Cardiac fibroblast (primary cell): ENCODE measurements around the gene TNRC18.
"Not testable (repeated sequence)": the region's sequence is repeated elsewhere in the genome, so short reads cannot be mapped to it uniquely, and the experiment has no call there.

Source experiments
- DNase-seq, 2 donors: peaks; one replicate each; pipeline versions ENCODE4 v3.0.0 to v3.0.0-alpha.2; 2010; ENCODE audit warnings: low read depth in 2 of 2
- H3K4me3 ChIP-seq, 2 donors: replicated peaks in 1 of 2; 1 replicate in 1 of 2; 2 replicates in 1 of 2; pipeline ENCODE4 v1.5.1; 2011; ENCODE audit warnings: low read depth in 2 of 2, low read length in 2 of 2, mild to moderate bottlenecking in 2 of 2, moderate library complexity in 1 of 2
- TF ChIP-seq, protein P1 (sequence below): IDR thresholded peaks from one replicate; pipeline ENCODE4 v1.5.1; 2011; ENCODE audit warnings: low read depth, mild to moderate bottlenecking, low read length, inconsistent platforms

TNRC18 gene

DNA sequence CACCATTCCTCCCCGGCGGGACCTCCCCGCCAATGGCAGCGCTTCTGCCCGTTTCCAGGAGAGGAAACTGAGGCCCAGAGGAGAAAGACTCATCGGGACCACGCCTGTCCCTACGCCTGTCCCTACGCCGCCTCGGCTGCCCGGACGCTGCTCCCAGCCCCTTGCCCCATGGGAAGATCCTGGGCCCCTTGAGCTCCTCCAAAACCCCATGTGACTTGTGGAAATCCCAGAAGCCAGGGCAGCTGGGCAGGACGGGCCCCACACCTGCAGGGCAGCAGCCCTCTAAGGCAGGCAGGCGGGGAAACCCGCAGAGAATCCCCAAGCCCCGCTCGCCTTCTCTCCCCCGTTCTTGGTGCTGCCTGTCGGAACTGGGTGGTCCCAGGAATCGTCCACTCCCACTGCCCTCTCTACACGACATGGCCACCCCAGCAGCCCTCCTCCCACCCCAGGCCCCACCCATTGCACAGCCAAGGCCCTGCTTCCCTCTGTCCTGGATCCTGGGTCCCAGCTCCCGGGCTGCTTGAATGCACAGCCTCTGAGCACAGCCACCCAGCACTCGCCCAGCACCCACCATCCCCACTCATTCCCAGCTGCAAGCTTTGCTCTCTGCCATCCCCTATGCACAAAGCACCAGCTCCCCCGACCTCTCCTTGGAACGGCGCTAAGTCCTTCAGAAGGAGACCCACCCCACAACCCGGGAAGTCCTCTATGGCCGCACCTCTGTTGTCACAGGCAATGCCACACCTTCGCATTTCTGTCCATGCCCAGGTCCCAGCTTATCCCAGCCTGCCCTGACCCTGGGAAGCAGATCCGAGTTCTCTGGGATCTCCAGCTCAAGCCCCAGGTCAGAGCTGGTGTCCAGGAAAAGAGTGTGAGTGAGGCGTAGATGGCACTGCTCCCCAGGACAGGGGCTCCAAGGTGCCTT is 90.3 kb downstream of the TNRC18 start:
- no peak for DNase-seq
- TF ChIP-seq, protein P1, sequence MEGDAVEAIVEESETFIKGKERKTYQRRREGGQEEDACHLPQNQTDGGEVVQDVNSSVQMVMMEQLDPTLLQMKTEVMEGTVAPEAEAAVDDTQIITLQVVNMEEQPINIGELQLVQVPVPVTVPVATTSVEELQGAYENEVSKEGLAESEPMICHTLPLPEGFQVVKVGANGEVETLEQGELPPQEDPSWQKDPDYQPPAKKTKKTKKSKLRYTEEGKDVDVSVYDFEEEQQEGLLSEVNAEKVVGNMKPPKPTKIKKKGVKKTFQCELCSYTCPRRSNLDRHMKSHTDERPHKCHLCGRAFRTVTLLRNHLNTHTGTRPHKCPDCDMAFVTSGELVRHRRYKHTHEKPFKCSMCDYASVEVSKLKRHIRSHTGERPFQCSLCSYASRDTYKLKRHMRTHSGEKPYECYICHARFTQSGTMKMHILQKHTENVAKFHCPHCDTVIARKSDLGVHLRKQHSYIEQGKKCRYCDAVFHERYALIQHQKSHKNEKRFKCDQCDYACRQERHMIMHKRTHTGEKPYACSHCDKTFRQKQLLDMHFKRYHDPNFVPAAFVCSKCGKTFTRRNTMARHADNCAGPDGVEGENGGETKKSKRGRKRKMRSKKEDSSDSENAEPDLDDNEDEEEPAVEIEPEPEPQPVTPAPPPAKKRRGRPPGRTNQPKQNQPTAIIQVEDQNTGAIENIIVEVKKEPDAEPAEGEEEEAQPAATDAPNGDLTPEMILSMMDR, result no peak
- no peak overlapping the region for H3K4me3 ChIP-seq

DNA sequence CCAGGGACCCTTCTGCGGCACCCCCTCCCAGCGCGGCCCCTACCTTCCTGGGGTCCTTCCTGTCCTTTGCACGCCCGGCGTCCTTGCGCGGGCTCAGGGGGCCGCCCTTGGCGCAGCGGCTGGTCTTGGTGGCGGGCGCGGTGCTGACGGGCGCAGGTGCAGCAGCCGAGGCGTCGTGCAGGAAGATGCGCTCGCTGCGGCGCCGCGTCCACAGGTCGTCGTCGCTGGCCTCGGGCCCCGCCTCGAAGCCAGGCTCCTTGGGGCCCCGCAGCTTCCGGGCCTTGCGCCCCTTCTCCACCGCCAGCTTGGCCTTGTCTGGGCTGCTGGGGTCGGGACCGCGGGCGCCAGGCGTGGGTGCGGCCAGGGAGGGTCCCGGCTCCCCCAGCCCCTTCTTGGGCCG is 91.1 kb downstream of the TNRC18 start:
- no peak for DNase-seq
- no peak overlapping the region for H3K4me3 ChIP-seq
- TF ChIP-seq, protein P1, result no peak

DNA sequence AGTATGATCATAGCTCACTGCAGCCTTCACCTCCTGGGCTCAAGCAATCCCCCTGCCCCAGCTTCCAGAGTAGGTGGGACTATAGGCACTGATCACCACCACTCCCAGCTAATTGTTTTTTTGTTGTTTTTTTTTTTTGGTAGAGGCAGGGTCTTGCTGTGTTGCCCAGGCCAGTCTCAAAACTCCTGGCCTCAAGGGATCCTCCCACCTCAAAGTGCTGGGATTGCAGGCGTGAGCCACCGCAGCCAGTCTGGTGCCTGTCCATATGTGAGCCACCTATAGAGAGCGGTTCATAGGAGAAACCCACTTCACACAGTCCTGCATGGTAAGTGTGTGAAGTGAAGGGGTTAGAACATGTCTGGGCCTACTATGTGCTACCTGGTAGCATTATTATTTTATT is 93.3 kb downstream of the TNRC18 start:
- TF ChIP-seq, protein P1, result no peak
- DNase-seq, result no peak
- no peak overlapping the region for H3K4me3 ChIP-seq

DNA sequence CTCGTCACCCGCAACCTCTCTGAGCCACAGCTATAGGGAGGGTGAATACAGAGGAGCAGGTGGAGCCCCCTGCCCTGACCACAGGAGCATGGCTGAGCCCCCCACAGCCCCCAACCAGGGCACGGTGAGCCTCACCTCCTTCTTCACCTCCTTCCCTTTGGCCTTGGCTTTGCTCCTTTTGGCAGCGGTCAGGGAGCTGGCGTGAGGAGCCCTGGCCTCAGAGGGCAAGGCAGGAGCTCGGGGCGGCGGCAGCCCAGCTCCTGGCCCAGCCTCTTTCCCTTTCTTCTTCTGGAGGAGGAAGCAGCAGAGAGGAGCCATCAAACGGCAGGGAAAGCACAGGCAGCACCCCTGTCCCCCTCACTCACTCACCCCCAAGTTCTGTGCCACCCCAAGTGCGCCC is 98.7 kb downstream of the TNRC18 start:
- DNase-seq, result no peak
- no peak overlapping the region for H3K4me3 ChIP-seq
- TF ChIP-seq, protein P1, result no peak

DNA sequence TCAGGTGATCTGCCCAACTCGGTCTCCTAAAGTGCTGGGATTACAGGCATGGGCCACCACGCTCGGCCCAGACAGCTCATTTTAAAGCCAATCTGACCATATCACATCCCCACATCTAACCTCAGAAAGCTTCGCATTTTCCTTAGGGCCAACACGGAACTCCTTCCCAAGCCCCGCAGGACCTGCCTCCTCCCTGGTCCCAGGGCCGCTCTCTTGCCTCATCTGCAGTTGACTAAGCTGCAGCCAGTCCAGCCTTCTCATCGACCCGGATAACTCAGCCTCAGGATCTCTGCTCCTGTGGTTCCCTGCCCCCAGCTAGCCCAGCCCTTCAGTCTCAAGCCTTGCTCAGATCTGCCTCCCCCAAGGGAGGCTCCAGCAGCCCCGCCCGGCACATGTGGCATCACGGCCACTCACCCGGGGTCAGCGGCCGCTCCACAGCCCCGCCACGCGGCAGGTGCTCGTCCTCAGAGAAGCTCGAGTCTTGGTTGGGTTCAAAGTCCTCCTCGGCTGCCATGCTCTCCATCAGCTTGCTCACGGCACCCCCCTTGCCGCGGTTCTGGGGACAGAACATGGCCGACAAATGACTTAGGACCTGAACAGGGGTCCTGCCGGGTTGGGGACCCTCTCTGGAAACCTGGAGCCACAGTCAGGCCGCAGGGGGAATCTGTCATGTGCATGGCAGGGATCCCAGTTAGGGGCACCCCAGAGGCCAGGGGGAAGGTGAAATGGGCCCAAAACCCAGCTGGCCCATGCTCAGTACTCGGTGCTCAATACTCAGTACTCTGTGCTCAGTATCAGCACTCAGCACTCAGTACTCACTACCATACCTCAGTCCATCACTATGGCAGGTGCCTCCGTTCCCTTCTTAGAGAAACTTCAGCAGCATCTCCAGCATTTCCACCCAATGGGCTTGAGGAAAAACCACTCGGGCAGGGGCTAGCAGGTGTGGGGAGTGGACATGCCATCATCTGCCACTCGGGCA is 99.5 kb downstream of the TNRC18 start:
- not testable (repeated sequence) for H3K4me3 ChIP-seq, DNase-seq

DNA sequence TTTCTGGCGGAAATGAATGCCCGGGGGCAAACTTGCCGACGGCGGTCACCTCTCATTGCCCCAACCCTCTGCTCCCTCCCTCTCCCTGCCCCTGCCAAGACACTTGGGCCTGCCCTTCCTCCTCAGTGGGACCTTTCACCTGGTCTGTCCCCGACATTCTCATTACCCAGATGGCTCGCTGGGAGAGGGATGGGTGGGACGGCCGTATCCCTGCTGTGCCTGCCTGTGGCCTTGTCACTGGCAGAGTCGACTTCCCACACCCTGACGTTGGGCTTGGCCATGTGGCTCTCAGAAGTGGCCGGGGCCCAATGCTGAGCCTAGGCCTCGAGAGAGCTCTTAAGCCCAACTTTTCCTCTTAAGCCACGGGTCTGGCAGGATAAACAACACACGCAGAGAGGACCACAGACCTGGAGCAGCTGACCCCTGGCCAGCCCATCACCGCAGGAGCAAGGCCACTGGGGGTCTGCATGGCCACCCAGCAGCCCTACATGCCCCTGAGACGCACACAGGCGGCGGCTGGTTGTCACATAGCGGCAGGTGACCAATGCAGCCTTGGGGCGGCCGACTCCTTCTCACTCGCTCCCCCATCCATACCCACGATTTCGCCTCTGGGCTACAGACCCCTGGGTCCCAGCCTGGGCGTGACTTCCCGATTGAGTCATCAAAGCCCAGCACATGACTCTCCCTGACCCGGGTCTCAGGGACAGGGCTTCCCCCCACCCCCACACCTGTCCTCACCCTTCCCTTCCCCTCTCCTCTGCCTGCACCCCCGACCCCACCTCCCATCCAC is 100.8 kb downstream of the TNRC18 start:
- no peak for DNase-seq
- H3K4me3 ChIP-seq, result no peak overlapping the region
- TF ChIP-seq, protein P1, result no peak
